GM18498 (cell line): ENCODE results near the gene MAD1L1.

ENCODE experiments used
- ATAC-seq: cut with Tn5 transposase; IDR thresholded peaks from one replicate; pipeline ENCODE4 v1.9.1; 2021; ENCODE audit warnings: mild to moderate bottlenecking, moderate library complexity; ENCODE audit not compliant: unreplicated experiment

The MAD1L1 gene

GRCh38 chr7:2034291-2035201 is 198.2 kb downstream of the MAD1L1 start:
- no peak for ATAC-seq

- no peak for ATAC-seq
These were observed 199.1 kb downstream of the MAD1L1 start for GRCh38 chr7:2033586-2034135.

GRCh38 chr7:2032876-2033407 is 199.8 kb downstream of the MAD1L1 start:
- ATAC-seq: no peak

- no peak for ATAC-seq
These were observed 200.5 kb downstream of the MAD1L1 start for GRCh38 chr7:2032030-2032875.

- no peak for ATAC-seq
These were observed 201.3 kb downstream of the MAD1L1 start for GRCh38 chr7:2031451-2031845.

GRCh38 chr7:2030475-2031450 is 202.0 kb downstream of the MAD1L1 start:
- ATAC-seq: no peak

- no peak for ATAC-seq
These were observed 202.8 kb downstream of the MAD1L1 start for GRCh38 chr7:2029936-2030335.

- no peak for ATAC-seq
These were observed 203.4 kb downstream of the MAD1L1 start for GRCh38 chr7:2029211-2029905.

GRCh38 chr7:2028733-2029132 is 204.0 kb downstream of the MAD1L1 start:
- ATAC-seq: no peak

GRCh38 chr7:2025188-2025587 is 207.6 kb downstream of the MAD1L1 start:
- no peak for ATAC-seq

- ATAC-seq: no peak
These were observed 208.2 kb downstream of the MAD1L1 start for GRCh38 chr7:2024567-2024918.

GRCh38 chr7:2023877-2024566 is 208.7 kb downstream of the MAD1L1 start:
- ATAC-seq: no peak

- ATAC-seq: no peak
These were observed 210.0 kb downstream of the MAD1L1 start for GRCh38 chr7:2022737-2023250.

GRCh38 chr7:2022021-2022409 is 210.7 kb downstream of the MAD1L1 start:
- no peak for ATAC-seq

- ATAC-seq: peak; percentile 67
These were observed 212.8 kb downstream of the MAD1L1 start for GRCh38 chr7:2019711-2020511.

GRCh38 chr7:2019461-2019710 is 213.4 kb downstream of the MAD1L1 start:
- peak; percentile 5 for ATAC-seq

- ATAC-seq: no peak
These were observed 213.9 kb downstream of the MAD1L1 start for GRCh38 chr7:2018569-2019460.
